Fibroblast of villous mesenchyme (primary cell): ENCODE measurements around the gene C2orf80. TPM values are rescaled to one million over a fixed set of nuclear protein-coding genes. Genes with fewer than 3 reads are reported as not detected.
"Not testable (repeated sequence)": the region's sequence is repeated elsewhere in the genome, so short reads cannot be mapped to it uniquely, and the experiment has no call there.

Experiments used
- DNase-seq: peaks from one replicate; pipeline ENCODE4 v3.0.0-alpha.2; 2010; ENCODE audit warnings: low read depth
- H3K4me3 ChIP-seq: 2 replicates; pipeline ENCODE4 v1.5.1; 2011; ENCODE audit warnings: low read depth, mild to moderate bottlenecking, low read length
- CTCF ChIP-seq: IDR thresholded peaks from 2 replicates; pipeline ENCODE4 v1.5.1; 2012; ENCODE audit warnings: low read depth, mild to moderate bottlenecking, low read length; ENCODE audit not compliant: insufficient read depth
- total RNA-seq: library from RNA; depleted of rRNA; stranded (reverse); fragments of >200 nt; gene quantifications from 2 replicates; pipeline ENCODE4 v1.2.3, GENCODE V29; 2012

C2orf80 gene
- total RNA-seq, 1 donor, result not detected

DNA sequence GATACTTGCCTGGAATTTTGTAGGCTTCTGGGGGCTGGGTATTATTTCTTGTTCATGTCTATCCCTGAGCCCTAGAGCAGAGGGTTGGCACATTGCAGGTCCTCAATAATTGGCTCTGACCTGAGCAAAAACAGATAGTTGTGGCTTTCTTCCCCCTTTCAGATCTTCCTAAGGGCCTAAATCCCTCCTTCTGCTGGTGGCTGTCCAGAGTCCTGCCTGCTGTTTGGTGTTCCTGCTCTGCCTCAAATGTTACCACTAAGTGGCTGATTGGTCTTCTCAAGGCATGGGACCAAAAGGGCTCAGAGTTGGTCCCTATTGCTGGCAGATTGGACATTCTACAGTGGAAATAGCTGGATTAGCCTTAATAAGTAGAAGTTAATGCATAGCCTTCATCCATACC lies 42.8 kb downstream of the C2orf80 start:
- TF ChIP-seq CTCF, result no peak
- H3K4me3 ChIP-seq, result no peak overlapping the region

DNA sequence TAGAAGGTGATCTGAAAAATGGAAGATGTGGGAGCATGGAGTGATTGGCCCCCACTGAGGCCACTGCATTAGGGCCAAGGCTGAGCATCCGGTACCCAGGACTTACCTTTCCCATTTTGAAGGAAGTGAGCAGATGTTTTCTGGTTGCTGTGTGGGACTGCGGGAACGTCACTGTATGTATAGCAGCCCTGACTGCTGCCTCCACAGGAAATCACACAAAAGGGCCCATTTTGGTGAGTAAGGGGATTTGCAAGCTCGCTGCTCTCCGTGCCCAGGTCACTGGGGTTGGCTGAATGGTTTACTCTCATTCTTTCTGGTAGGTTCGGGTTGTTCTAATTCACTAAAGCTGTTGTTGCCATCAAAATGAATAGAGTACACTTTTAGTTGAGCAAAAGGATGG lies 43.8 kb downstream of the C2orf80 start, which contains the start of gene CRYGB:
TSS of gene CRYGB (minus strand) at position 153 of the 400 bp plus-strand sequence. CDS start at position 115, 38 bp downstream.
- no peak for DNase-seq
- H3K4me3 ChIP-seq, result no peak within 1 kb of the TSS
- no peak for TF ChIP-seq CTCF

More for the DNA sequence above, 42.8 kb downstream of the C2orf80 start:
- DNase-seq, result no peak

DNA sequence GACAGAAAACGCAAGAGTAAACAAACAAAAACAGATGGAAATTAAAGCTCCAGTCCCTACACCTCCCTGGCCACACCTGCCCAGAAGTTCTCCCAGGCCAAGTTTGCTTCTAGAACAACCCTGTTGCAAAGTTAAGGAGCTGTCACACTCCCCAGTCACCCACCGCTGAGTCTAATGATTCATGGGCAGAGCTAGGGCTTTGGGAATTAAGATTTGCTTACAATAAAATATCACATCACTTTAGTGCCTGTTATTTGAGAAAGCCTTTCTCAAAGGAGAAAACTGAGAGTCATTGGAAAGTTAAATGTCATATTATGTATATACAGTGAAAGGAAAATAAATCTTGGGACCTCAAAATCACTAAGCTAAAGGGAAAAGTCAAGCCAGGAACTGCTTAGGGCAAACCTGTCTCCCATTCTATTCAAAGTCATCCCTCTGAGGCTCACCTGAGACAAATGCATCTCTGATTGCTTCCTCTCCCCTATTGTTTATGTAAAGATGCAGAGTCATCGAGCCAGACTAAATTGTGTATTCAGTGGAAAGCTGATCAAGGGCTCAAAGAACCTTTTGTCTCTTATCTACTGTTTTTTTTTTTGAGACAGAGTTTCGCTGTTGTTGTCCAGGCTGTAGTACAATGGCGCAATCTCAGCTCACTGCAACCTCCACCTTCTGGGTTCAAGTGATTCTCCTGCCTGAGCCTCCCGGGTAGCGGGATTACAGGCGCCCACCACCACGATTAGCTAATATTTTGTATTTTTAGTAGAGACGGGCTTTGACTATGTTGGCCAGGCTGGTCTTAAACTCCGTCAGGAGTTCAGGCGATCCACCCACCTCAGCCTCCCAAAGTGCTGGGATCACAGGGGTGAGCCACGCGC lies 46.7 kb downstream of the C2orf80 start:
- H3K4me3 ChIP-seq, result no peak overlapping the region
- DNase-seq, result no peak
- no peak for TF ChIP-seq CTCF

DNA sequence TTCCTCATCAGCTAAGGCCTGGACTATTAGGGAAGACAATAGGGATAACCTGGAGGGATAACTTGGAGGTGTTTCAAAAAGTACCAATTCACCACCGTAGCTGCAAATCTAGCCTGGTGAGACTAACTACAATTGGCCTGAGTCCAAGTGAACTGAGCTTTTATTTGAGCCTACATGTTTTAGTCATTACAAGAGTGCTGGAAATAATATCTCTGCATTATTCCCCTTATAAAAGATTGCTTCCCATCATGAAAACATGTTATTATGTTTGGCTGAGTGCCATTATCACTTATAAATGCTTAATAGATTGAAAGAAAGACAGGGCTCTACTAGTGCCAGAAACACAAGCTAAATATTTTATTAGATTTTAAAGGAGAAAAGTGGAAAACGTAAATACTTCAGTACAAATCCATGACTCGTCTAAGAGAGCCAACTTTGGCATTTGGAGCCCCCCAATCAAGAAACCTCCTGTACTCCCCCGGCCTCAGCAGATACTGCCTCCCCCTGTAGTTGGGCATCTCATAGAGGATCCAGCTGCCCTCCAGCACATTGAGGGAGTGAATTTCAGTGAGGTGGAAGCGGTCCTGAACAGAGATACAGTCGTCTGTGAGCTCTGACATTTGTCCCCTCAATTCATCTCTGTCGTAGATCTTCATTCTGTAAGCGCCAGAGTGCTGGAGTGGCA lies 47.4 kb downstream of the C2orf80 start:
- no peak overlapping the region for H3K4me3 ChIP-seq
- no peak for TF ChIP-seq CTCF
- DNase-seq, result no peak

- TF ChIP-seq CTCF, result no peak
- no peak overlapping the region for H3K4me3 ChIP-seq
- no peak for DNase-seq
These were observed 50.4 kb downstream of the C2orf80 start for GRCh38 chr2:208139447-208139846.

GRCh38 chr2:208138334-208138733 lies 51.5 kb downstream of the C2orf80 start:
- not testable (repeated sequence) for H3K4me3 ChIP-seq, DNase-seq

GRCh38 chr2:208136716-208137094 lies 53.1 kb downstream of the C2orf80 start:
- no peak for DNase-seq

More at GRCh38 chr2:208136716-208137094, 53.1 kb downstream of the C2orf80 start:
- no peak for TF ChIP-seq CTCF
- no peak overlapping the region for H3K4me3 ChIP-seq
